Activated naive CD4-positive, alpha-beta T cell treated with anti-CD3 and anti-CD28 coated beads, Interleukin-2, amount 50 U/mL, for 72 hours (primary cell): Measurements from ENCODE around the gene ARHGAP18. TPM values are rescaled to one million over a fixed set of nuclear protein-coding genes. Genes with fewer than 3 reads are reported as not detected.

Source experiments
- ATAC-seq, 2 donors: fragments of 150-1000 bp; cut with Tn5 transposase; 2 replicates each; pipeline ENCODE4 v1.10.0; 2021; ENCODE audit warnings: mild to moderate bottlenecking in 2 of 2, moderate library complexity in 2 of 2
- DNase-seq, 2 donors: peaks; one replicate each; pipeline ENCODE4 v3.0.0; 2021 to 2022; ENCODE audit warnings: low spot score in 2 of 2
- H3K27ac Mint-ChIP-seq, 2 donors: one replicate each; pipeline ENCODE4 v1.8.0; 2022; ENCODE audit warnings: mild to moderate bottlenecking in 2 of 2, mixed read lengths in 2 of 2
- H3K36me3 Mint-ChIP-seq, 2 donors: one replicate each; pipeline ENCODE4 v1.8.0; 2022; ENCODE audit warnings: mixed read lengths in 2 of 2
- H3K9me3 Mint-ChIP-seq, 2 donors: one replicate each; pipeline ENCODE4 v1.8.0; 2022; ENCODE audit warnings: mixed read lengths in 2 of 2
- total RNA-seq, 2 donors: library from RNA; stranded (reverse); gene quantifications; one replicate each; pipeline ENCODE4 v1.2.3, GENCODE V29; 2022

ARHGAP18 gene
- total RNA-seq, 2 donors from 2014 or later: 7.7 to 8.7 TPM

- no peaks in the 10 kb centered on the region for H3K36me3 Mint-ChIP-seq
- no peak for ATAC-seq
- no peak overlapping the region for H3K27ac Mint-ChIP-seq
- DNase-seq: no peak
- H3K9me3 Mint-ChIP-seq: no peaks in the 10 kb centered on the region
Observed at GRCh38 chr6:129605095-129605494, 104.9 kb downstream of the ARHGAP18 start.

- no peaks in the 10 kb centered on the region for H3K9me3 Mint-ChIP-seq
- no peak overlapping the region for H3K27ac Mint-ChIP-seq
- no peaks in the 10 kb centered on the region for H3K36me3 Mint-ChIP-seq
- no peak for ATAC-seq
- no peak for DNase-seq
Observed at GRCh38 chr6:129604321-129604720, 105.7 kb downstream of the ARHGAP18 start.

- DNase-seq (no peak), ATAC-seq (no peak)
- Mint-ChIP-seq H3K27ac (no peak overlapping the region), H3K36me3 (no peaks in the 10 kb centered on the region), H3K9me3 (no peaks in the 10 kb centered on the region)
Observed at GRCh38 chr6:129603741-129604140, 106.2 kb downstream of the ARHGAP18 start.

- Mint-ChIP-seq H3K27ac (peak overlapping the region in 1 of 2 donors; percentile 1), H3K36me3 (no peaks in the 10 kb centered on the region), H3K9me3 (no peaks in the 10 kb centered on the region)
- no peak for ATAC-seq
- DNase-seq: no peak
Observed at GRCh38 chr6:129601323-129601722, 108.7 kb downstream of the ARHGAP18 start.

- no peaks in the 10 kb centered on the region for H3K36me3 Mint-ChIP-seq
- ATAC-seq (no peak), DNase-seq (no peak)
- H3K27ac Mint-ChIP-seq: no peak overlapping the region
- H3K9me3 Mint-ChIP-seq: no peaks in the 10 kb centered on the region
Observed at GRCh38 chr6:129599467-129599866, 110.5 kb downstream of the ARHGAP18 start.

GRCh38 chr6:129598244-129599187 lies 111.5 kb downstream of the ARHGAP18 start:
- H3K36me3 Mint-ChIP-seq: no peaks in the 10 kb centered on the region
- DNase-seq: no peak
- ATAC-seq: peak; percentile 70 to 78
- H3K27ac Mint-ChIP-seq: no peak overlapping the region
- H3K9me3 Mint-ChIP-seq: no peaks in the 10 kb centered on the region

- no peak for DNase-seq
- no peaks in the 10 kb centered on the region for H3K9me3 Mint-ChIP-seq
- no peaks in the 10 kb centered on the region for H3K36me3 Mint-ChIP-seq
- no peak overlapping the region for H3K27ac Mint-ChIP-seq
- ATAC-seq: no peak
Observed at GRCh38 chr6:129597023-129597713, 112.8 kb downstream of the ARHGAP18 start.

GRCh38 chr6:129596522-129596921 lies 113.5 kb downstream of the ARHGAP18 start:
- no peak for DNase-seq
- no peak for ATAC-seq
- H3K36me3 Mint-ChIP-seq: no peaks in the 10 kb centered on the region
- H3K27ac Mint-ChIP-seq: no peak overlapping the region
- no peaks in the 10 kb centered on the region for H3K9me3 Mint-ChIP-seq

GRCh38 chr6:129593233-129593564 lies 116.8 kb downstream of the ARHGAP18 start:
- no peaks in the 10 kb centered on the region for H3K36me3 Mint-ChIP-seq
- DNase-seq (no peak), ATAC-seq (peak; percentile 26 to 55)
- no peaks in the 10 kb centered on the region for H3K9me3 Mint-ChIP-seq
- H3K27ac Mint-ChIP-seq: no peak overlapping the region

GRCh38 chr6:129592516-129593232 lies 117.3 kb downstream of the ARHGAP18 start:
- ATAC-seq: peak; percentile 63 to 76
- no peak overlapping the region for H3K27ac Mint-ChIP-seq
- H3K9me3 Mint-ChIP-seq: peaks cover 0 to 3% of the 10 kb centered on the region in 2 donors
- DNase-seq: no peak
- no peaks in the 10 kb centered on the region for H3K36me3 Mint-ChIP-seq

GRCh38 chr6:129590408-129591022 lies 119.5 kb downstream of the ARHGAP18 start:
- DNase-seq: no peak
- peaks cover 0 to 5% of the 10 kb centered on the region in 2 donors for H3K9me3 Mint-ChIP-seq
- H3K36me3 Mint-ChIP-seq: no peaks in the 10 kb centered on the region
- no peak for ATAC-seq
- H3K27ac Mint-ChIP-seq: no peak overlapping the region

GRCh38 chr6:129586815-129587214 lies 123.2 kb downstream of the ARHGAP18 start:
- Mint-ChIP-seq H3K9me3 (peaks cover 0 to 5% of the 10 kb centered on the region in 2 donors), H3K36me3 (no peaks in the 10 kb centered on the region), H3K27ac (no peak overlapping the region)
- DNase-seq (no peak), ATAC-seq (no peak)

- Mint-ChIP-seq H3K9me3 (peaks cover 0 to 5% of the 10 kb centered on the region in 2 donors), H3K27ac (no peak overlapping the region), H3K36me3 (no peaks in the 10 kb centered on the region)
- DNase-seq (no peak), ATAC-seq (no peak)
Observed at GRCh38 chr6:129583866-129584265, 126.1 kb downstream of the ARHGAP18 start.

- no peak overlapping the region for H3K27ac Mint-ChIP-seq
- ATAC-seq: no peak
Observed at GRCh38 chr6:129578315-129578714, 131.7 kb downstream of the ARHGAP18 start.

GRCh38 chr6:129577691-129578090 lies 132.3 kb downstream of the ARHGAP18 start:
- H3K9me3 Mint-ChIP-seq: no peaks in the 10 kb centered on the region
- no peak overlapping the region for H3K27ac Mint-ChIP-seq
- DNase-seq (no peak), ATAC-seq (no peak)
- H3K36me3 Mint-ChIP-seq: peaks cover 0 to 4% of the 10 kb centered on the region in 2 donors

More at GRCh38 chr6:129578315-129578714, 131.7 kb downstream of the ARHGAP18 start:
- H3K9me3 Mint-ChIP-seq: no peaks in the 10 kb centered on the region
- no peak for DNase-seq
- peaks cover 0 to 4% of the 10 kb centered on the region in 2 donors for H3K36me3 Mint-ChIP-seq

- Mint-ChIP-seq H3K27ac (no peak overlapping the region), H3K36me3 (peaks cover 4 to 10% of the 10 kb centered on the region in 2 donors), H3K9me3 (peaks cover 3 to 6% of the 10 kb centered on the region in 2 donors)
- ATAC-seq: no peak
- no peak for DNase-seq
Observed at GRCh38 chr6:129576456-129576855, 133.5 kb downstream of the ARHGAP18 start.
